ENCODE results near the gene ZDHHC16.
A peak's percentile ranks its signal among the peaks of the same experiment; 100 is the strongest.
"Not testable (repeated sequence)": the region's sequence is repeated elsewhere in the genome, so short reads cannot be mapped to it uniquely, and the experiment has no call there.

ZDHHC16 gene

DNA sequence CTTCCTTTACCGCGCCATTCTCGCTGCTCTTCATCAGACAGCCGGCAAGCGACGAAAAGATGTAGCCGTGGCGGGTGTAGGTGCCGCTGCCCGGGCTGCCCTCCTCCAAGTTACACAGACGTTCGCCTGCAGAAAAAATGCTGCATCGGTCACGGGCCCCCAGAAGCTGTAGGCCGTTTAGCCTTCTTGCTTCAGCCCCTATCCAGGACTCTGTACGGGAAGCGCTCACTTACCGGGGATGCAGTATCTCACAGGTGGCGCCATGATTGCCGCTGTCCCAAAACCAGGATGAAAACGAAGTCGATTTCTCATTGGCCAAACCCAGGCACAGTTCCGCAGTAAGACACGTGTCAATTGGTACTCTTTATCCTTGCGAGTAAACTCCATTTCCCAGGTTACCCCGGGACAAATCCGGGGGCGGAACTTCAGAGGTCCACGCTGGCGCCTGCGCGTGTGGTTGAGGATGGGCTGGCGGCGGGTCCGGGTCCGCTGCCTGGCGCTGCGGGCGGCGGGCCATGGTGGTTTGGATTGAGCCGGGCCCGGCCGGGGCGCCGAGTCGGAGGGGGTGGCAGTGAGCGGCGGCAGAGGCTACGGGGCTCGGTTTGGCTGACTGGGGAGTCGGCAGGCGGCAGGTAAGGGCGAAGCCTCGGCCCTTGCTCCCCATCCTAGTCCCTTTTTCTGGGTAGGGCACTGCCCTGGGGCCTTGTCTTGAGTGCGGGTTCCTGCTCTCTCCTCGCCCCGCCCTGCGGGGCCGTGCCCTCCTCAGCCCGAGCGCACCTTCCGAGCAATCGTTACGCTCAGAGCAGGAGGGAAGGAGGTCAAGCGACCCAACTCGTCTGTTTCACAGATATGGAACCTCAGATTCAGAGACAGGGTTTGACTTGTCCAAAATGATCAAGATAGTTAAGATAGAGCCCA, at the start of gene ZDHHC16, which contains the start of gene EXOSC1:
TSS of gene ZDHHC16 (plus strand) at position 454 of the 918 bp plus-strand sequence. CDS start 5,501 bp downstream, outside the sequence.
TSS of gene EXOSC1 (minus strand) at position 285 of the 918 bp plus-strand sequence. CDS start at position 264, 21 bp downstream.
- peak; percentile 93 for DNase-seq

DNA sequence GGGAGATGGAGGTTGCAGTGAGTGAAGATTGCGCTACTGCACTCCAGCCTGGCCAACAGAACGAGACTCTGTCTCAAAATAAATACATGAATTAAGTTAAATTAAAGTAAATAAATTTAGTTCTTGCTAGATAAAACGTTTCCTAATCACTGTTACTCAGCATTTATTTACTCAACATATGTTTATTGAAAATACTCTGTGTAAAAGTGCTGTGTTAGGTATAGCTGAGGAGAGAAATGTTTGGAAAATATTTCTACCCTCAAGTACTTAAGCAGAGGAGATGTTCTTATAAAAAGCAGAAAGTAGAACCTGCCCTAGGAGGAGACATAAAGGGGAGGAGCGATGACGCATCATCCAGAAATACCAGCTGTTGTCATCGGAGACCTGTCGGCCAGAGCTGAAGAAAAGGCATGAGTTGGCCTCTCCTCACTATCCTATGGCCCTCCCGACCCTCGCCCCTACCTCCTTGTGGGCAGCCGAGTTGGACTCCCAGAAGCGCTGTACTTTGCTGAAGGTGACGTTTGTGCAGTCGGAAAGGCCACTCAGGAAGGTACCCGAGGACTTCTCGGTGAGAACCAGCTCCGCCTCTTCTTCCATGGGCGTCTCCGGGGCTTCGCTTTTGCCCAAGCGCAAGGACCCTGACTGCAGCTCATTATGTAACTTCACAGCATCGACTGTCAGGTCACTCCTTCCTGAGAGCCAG, 46.0 kb upstream of the ZDHHC16 start:
- DNase-seq: no peak

DNA sequence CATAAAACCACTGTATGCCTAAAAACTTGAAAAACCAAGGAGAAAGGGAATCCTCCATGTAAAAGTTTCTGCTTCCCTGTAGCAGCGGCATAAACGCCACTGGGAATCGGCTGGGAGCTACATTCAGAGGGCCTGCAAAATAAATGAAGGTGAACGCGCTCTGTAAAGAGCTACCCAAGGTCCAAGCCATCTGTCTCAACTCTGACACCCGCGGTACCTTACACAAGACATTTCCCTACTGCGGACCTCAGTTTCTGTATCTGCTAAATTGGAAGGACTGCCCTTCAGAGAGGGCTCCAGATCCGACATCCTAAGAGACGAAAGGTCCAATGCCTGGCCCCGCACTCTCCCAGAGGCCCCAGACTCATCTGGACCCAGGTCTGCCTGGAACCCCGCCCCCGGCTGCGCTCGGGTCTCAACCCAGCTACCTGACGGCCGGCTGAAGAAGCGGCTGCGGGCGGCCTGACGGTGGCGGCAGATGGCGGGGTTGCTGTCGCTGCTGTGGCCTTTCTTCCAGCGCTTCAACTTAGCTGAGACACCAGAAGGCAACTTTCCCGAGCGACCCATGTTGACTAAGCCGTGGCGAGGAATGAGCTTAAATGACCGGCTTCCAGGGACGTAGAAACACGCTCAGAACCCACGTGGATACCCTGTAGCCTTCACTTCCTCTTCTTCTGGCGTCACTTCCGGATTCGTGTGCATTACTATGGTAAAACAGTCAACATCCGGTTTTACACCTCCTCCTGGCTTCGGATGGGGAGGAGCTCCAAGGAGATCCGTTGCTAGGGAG, 45.1 kb upstream of the ZDHHC16 start, which contains the start of gene RRP12:
TSS of gene RRP12 (minus strand) at position 676 of the 790 bp plus-strand sequence. CDS start at position 567, 109 bp downstream.
- DNase-seq: peak; percentile 87

DNA sequence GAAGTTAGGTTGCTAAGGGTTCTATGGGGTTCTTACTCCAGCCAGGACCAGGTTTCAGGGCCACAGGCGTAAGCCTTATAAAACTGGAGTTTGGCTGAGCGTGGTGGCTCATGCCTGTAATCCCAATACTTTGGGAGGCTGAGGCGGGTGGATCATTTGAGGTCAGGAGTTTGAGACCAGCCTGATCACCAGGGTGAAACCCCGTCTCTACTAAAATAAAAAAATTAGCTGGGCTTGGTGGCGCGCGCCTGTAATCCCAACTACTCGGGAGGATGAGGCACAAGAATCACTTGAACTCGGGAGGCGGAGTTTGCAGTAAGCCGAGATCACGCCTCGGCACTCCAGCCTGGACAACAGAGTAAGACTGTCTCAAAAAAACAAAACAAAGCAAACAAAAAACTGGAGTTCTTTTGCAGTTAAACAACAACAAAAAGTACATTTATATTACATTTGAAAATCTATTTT, 44.5 kb upstream of the ZDHHC16 start:
- DNase-seq: no peak

DNA sequence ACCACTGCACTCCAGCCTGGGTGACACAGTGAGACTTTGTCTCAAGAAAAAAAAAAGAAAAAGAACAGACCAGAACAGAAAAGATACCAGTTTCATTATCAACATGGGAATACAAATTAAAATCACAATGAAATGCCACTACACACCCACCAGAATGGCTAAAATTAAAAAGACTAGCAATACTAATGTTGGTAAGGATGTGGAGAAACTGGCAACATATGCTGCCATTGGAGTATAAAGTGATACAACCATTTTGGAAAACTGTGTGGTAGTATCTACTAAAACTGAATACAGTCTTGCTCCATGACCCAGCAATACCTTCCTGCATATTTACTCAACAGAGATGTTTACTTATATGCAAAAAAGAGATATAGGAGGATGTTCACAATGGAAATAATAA, 41.9 kb upstream of the ZDHHC16 start:
- no peak for DNase-seq

DNA sequence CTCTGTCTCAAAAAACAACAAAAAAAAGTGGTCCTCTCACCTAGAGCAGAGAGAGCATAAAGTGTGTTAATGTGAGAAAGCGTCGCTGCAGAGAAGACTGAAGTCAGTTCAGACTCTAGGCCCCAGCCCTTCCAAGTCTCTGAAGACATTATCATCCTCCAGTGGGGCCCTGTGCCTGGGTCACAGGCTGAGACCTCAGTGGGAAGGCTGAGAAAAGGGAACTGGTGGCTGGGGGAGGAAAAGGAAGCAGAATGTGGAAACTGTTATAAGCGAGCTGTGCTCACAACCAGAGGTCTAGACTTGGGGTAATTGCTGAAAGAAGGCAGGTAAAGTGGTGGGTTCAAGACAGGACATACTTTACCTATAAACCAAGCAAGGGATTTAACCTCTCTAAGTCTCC, 39.9 kb upstream of the ZDHHC16 start:
- DNase-seq: no peak

DNA sequence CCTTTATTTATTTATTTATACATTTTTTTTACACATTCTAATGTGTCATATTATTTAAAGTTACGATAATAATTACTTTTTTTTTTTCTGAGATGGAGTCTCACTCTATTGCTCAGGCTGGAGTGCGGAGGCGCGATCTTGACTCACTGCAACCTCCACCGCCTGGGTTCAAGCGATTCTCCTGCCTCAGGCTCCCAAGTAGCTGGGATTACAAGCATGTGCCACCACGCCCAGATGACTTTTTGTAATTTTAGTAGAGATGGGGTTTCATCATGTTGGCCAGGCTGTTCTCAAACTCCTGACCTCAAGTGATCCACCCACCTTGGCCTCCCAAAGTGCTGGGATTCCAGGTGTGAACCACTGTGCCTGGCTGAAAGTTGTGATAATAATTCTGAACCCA, 39.5 kb upstream of the ZDHHC16 start:
- DNase-seq: not testable (repeated sequence)

DNA sequence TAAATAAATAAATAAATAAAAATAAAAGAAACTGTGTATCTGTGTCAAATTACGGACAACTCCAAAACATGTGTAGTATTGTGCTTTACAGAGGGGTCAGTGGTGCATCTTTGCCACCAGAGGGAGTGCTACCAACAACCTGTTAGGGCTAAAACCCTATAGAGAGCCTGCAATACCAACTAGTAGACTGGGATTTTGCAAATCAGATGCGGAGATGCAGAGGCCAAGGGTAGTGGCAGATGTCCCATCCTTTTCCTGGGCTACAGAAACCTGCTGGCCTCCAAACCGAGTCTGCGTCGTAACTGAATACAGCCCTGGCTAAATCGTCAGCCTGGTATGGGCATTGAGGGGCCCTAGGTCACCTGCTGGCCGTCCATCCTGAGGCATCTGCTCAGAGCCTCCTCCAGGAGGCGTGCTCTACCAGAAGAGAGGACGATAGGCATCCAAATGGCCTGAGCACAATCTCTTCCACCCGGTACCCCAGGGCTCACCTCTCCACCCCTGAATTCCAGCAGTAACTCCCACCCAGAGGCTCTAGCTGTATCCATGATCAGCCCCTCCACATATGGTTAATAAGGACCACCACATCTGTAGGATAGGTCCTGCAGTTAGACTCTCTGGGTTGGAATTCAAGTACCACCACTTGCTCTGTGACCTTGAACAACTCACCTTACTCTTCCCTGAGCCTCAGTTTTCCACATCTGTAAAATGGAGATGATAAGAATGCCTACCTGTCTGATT, 38.6 kb upstream of the ZDHHC16 start:
- peak; percentile 61 for DNase-seq

DNA sequence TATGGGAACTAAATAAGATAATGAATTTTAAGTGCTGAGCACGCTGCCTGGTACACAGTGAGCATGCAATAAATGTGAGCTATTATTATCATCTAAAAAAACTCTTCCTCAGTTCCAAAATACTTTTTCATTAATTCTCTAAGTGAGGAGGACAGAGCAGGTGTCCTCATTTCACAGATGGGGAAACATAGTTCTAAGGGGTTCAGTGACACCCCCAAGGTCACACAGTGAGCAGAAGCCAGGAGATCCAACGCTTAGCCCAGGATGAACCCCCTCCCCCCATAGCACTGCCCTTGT, 38.1 kb upstream of the ZDHHC16 start:
- DNase-seq: no peak

DNA sequence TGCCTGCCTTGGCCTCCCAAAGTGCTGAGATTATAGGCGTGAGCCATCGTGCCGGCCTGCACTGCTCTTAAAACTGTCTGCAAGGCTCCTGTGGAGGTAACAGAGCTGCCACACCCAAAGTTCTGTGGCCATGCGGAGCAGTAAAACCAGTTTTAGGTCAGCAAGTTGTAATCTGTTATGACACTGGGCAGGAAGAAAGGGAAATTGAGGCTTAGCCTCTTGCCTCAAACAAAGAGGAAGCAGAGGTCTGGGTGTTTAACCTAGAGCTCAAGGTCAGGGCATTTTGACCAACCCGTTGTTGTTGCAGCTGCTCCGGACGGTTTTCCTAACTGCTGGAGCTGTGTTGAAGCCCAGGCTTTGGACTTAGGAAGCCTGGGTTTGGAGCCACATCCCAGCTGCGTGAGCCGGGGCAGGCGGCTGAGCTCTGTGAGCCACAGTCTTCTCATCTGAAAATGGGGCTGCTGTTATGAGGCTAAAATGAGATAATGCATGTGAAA, 37.4 kb upstream of the ZDHHC16 start:
- no peak for DNase-seq

DNA sequence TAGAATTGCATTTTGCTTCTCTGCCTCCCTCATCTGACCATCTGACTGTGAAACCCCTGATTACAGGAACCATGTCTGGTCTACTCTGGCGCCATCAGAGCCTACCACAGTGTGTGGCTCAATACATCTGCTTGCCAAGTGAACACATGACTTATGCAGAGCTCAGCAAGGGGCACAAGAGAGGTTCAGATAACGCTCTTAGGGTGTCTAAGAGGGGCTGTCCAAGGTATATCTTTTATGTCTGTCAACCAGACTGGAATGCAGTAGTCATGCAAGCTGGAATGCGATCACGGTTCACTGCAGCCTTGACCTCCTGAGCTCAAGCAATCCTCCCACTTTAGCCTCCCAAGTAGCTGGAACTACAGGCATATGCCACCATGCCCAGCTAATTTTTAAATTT, 34.6 kb upstream of the ZDHHC16 start:
- no peak for DNase-seq

DNA sequence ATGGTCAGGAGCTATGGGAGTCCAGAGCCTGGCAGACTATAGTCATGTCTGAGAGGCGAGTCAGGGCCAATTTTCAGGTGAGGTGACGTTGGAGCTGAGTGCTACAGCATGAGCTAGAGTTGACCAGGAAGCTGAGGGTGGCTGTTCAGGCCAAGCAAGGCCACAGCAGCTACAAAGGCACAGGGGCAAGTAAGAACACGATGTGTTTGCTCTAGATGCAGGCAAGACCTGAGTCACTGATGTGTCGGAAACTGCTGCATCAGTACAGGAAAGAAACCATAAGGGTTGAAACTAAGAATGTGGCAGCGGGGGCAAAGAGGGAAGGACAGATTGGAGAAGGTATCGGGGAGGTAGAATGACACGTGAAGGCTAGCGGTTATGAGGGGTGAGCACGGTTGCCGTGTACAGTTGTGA, 33.1 kb upstream of the ZDHHC16 start:
- DNase-seq: no peak

DNA sequence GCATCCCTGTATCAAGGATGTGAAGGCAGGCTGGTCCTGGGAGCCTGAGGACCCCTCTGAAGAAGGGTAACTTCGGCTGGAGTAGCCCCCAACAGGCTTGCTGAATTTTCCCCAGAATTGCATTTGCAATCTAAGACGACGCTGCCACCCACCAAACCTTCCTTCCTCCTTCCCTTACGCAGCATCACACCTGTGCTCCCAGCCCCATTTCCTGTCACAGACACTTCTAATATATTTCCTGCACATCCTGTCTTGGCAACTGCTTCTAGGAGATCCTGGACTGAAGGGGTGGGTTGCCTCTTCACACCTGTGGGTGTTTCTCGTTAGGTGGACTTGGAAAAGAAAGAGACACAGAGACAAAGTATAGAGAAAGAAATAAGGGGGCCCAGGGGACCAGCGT, 29.4 kb upstream of the ZDHHC16 start:
- DNase-seq: no peak

DNA sequence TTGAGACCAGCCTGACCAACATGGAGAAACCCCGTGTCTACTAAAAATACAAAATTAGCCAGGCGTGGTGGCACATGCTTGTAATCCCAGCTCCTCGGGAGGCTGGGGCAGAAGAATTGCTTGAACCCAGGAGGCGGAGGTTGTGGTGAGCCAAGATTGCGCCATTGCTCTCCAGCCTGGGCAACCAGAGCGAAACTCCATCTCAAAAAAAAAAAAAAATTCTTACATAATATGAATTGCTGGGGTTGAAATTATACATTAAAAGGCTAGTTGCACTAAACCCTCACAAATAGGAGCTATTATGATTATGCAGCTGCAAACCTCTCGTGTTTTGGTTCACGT, 22.2 kb upstream of the ZDHHC16 start:
- DNase-seq: not testable (repeated sequence)

DNA sequence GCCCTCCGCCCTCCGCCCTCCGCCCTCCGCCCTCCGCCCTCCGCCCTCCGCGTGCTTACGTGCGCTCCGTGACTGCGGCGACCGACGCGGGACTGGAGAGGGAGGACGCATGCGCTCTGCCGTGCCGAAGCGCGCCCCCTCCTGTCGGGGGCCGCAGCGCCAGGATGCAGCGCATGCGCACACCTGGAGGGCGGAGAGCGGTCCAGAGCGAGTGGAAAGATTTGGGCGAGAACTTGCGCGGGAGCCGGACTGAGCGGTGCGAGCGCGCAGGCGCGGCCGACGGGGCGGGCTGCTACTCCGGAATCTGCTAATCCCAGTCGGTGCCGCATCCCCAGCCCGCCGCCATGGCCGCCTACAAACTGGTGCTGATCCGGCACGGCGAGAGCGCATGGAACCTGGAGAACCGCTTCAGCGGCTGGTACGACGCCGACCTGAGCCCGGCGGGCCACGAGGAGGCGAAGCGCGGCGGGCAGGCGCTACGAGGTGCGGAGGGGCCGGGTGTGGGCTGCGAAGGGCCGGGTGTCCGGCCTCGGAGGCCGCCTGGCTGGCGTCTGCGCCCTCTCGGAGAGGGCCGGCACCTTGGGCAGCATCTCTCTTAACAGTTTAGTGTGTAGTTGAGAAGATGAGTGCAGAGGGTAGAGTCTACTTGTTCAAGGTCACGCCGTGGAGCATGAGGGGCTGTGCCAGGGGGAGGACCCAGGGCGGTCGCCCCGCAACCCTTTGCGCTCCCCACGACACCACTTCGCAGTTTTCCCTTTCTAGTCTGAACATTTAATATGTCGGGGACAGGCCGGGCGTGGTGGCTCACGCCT, 19.8 kb upstream of the ZDHHC16 start, which contains the start of gene PGAM1:
TSS of gene PGAM1 (plus strand) at position 228 of the 812 bp plus-strand sequence. CDS start at position 345, 117 bp downstream.
- DNase-seq: peak; percentile 97

DNA sequence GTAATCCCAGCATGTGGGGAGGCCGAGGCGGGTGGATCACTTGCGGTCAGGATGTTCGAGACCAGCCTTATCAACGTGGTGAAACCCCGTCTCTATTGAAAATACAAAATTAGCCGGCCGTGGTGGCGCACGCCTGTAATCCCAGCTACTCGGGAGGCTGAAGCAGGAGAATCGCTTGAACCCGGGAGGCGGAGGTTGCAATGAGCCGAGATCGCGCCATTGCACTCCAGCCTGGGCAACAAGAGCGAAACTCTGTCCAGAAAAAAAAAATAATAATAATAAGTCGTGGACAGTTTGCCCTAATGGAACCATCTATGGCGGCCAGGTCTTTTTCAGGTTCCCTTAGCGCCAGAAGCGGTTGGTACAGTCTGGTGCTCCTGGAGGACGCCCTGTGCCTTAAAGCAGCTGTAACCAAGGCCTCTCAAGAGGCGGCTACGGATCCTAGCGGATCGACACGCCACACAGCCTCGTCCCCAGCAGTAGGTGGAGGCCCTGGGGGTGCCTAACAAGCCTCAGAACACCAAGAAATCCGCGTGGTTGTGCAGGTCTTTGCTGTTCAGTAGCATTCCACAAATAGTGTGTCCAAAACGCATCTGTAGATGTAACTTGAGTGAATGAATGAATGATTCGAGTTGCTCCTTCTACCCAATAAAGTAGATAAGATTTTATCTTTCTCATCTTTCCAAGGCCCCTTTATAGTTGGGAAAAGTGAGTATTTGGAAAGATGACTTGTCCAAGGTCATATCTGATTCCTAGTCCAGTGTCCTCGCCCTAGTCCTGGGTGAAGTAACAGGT, 19.0 kb upstream of the ZDHHC16 start:
- no peak for DNase-seq

DNA sequence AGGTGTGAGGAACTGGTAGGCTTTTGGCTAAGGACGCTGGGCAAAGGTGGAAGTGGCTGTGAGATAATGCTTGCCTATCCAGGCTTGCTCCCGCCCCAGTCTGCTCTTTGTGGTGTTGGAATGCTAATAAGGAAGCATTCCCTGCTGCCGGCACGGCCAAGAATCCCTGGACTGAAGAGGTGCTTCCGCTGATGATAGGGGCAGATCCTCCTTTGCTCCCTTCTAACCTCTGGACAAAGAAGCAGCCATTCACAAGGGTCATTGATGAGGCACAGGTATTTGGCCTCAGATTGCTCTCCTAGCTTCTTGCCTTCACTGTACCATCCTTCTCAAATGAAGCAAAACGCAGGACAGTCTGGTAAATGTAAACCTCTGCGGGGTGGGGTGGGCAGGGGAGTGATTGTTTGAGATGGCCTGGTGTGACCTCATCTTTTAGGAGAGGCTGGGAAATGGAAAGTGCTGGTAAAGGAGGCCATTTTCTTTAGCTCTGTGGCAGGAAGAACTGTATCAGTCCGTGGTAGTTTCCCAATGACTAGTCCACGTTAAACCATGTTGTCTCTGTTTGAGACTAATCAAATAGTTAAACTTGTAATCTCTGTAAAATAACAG, 18.3 kb upstream of the ZDHHC16 start:
- no peak for DNase-seq

DNA sequence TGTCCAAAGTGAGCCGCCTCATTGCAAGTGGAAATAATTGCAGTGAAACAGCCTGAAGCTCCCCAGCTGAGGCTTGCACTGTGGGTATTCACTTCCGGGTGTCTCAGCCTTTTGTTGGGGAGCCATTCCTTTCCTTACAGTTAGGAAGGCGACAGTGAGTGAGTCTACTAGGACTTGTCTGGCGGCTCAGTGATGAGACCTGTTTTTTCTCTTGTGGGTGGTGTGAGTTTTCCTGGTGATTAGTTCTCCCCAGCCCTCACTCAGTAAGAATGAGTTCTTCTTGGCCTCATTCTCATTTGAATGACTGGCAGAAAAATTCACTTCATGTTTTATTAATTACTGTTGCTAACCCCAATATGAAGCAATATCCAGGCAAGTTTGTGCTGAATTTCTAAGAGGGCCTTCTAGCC, 17.4 kb upstream of the ZDHHC16 start:
- no peak for DNase-seq

DNA sequence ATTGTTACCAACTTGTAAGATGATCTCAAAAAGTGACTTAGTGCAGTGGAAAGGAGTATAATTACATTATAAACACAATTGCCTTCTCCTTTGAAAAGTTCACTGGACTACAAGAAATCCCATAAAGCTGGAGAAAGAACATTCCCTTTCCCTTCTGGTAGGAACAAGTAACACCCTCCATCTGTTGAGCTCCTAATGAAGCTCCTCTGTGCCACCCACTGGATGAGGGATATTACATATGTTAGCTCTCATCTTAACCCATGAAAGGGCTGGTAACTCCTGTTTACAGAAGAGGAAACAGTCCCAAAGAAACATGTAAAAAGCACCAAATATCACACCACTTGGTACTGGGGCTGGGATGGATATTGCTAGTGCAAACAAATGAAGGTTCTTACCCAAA, 11.9 kb upstream of the ZDHHC16 start:
- no peak for DNase-seq

DNA sequence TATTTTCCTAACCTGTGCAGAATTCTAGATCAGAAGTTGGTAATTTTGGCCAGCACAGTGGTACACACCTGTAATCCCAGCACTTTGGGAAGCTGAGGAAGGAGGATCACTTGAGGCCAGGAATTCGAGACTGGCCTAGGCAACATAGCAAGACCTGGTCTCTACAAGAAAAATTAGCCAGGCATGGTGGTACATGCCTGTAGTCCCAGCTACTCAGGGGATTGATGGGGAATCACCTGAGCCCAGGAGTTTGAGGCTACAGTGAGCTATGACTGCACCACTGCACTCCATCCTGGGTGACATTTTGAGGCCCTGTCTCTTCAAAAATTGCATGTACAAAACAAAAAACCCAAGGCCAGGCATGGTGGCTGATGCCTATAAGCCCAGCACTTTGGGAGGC, 11.4 kb upstream of the ZDHHC16 start:
- no peak for DNase-seq
